Measurements from ENCODE around the gene ARSB. TPM values are rescaled to one million over a fixed set of nuclear protein-coding genes. Genes with fewer than 3 reads are reported as not detected.

The ARSB gene
- total RNA-seq, 1 experiment from 2014 or later = 18.1 TPM

- DNase-seq (ENCODE audit: low read depth, low spot score) = no peak
- Histone ChIP-seq H3K4me3 (ENCODE audit: low read depth in 2 of 2, low read length in 2 of 2) (no peak overlapping the region), H3K36me3 (ENCODE audit: control insufficient read depth, insufficient read depth, low read length) (no peaks in the 10 kb centered on the region), H3K27me3 (ENCODE audit: control insufficient read depth, insufficient read depth, low read length) (no peaks in the 10 kb centered on the region), H3K4me1 (ENCODE audit: control insufficient read depth, insufficient read depth, low read length) (no peaks in the 10 kb centered on the region), H3K9me3 (ENCODE audit: control insufficient read depth, insufficient read depth, low read depth, low read length) (no peaks in the 10 kb centered on the region), H3K27ac (ENCODE audit: low read length) (no peak overlapping the region)
- in situ Hi-C loops (cut with HindIII; ENCODE audit: low pct_unique_long_range_greater_than_20kb, low sequenced_read_pairs) = no loop called here
- ChIA-PET POLR2A (no interaction called here), CTCF (no interaction called here)
- no peak for ATAC-seq
- no TSS peak for BruUV-seq (replicated peaks)
- TF ChIP-seq POLR2AphosphoS5 (IDR thresholded peaks at IDR 0.05; ENCODE audit: low read depth, low read length) (no peak), SIN3A (IDR thresholded peaks at IDR 0.05; ENCODE audit: borderline replicate concordance, insufficient read depth, low read depth, low read length) (no peak), REST (IDR thresholded peaks at IDR 0.05; ENCODE audit: insufficient read depth in 1 of 2, low read depth in 2 of 2, low read length in 1 of 2) (no peak), CTCF (IDR thresholded peaks at IDR 0.05) (no peak), TCF7L2 (IDR thresholded peaks at IDR 0.05; ENCODE audit: low read depth, low read length) (no peak)
- intact Hi-C loops (cut with micrococcal nuclease; ENCODE audit: unreplicated experiment) = no loop called here
These were observed 163.5 kb downstream of the ARSB start for GRCh38 chr5:78821536-78822021.

- POLR2A ChIA-PET = no interaction called here
- Histone ChIP-seq H3K27me3 (ENCODE audit: control insufficient read depth, insufficient read depth, low read length) (no peaks in the 10 kb centered on the region), H3K4me3 (ENCODE audit: low read depth in 2 of 2, low read length in 2 of 2) (no peak overlapping the region), H3K9me3 (ENCODE audit: control insufficient read depth, insufficient read depth, low read depth, low read length) (no peaks in the 10 kb centered on the region), H3K4me1 (ENCODE audit: control insufficient read depth, insufficient read depth, low read length) (no peaks in the 10 kb centered on the region), H3K27ac (ENCODE audit: low read length) (no peak overlapping the region), H3K36me3 (ENCODE audit: control insufficient read depth, insufficient read depth, low read length) (no peaks in the 10 kb centered on the region)
- DNase-seq (ENCODE audit: low read depth, low spot score) (no peak), ATAC-seq (no peak)
- in situ Hi-C loops (cut with HindIII; ENCODE audit: low pct_unique_long_range_greater_than_20kb, low sequenced_read_pairs) (no loop called here), intact Hi-C loops (cut with micrococcal nuclease; ENCODE audit: unreplicated experiment) (no loop called here)
- BruUV-seq (replicated peaks) = no TSS peak
- no peak for TF ChIP-seq CTCF (IDR thresholded peaks at IDR 0.05)
- no peak for TF ChIP-seq TCF7L2 (IDR thresholded peaks at IDR 0.05; ENCODE audit: low read depth, low read length)
- no peak for TF ChIP-seq REST (IDR thresholded peaks at IDR 0.05; ENCODE audit: insufficient read depth in 1 of 2, low read depth in 2 of 2, low read length in 1 of 2)
- no peak for TF ChIP-seq SIN3A (IDR thresholded peaks at IDR 0.05; ENCODE audit: borderline replicate concordance, insufficient read depth, low read depth, low read length)
- TF ChIP-seq POLR2AphosphoS5 (IDR thresholded peaks at IDR 0.05; ENCODE audit: low read depth, low read length) = no peak
- CTCF ChIA-PET = no interaction called here
These were observed 165.4 kb downstream of the ARSB start for GRCh38 chr5:78819707-78820106.
